Measurements from ENCODE around the gene ATG16L1.

ATG16L1 gene

GRCh38 chr2:233227346-233227978 is 24.0 kb upstream of the ATG16L1 start:
- DNase-seq = no peak

- DNase-seq = no peak
Measured at GRCh38 chr2:233228376-233228775, 23.1 kb upstream of the ATG16L1 start.

GRCh38 chr2:233233618-233234230 is 17.7 kb upstream of the ATG16L1 start:
- peak; percentile 18 for DNase-seq

GRCh38 chr2:233234264-233234663 is 17.2 kb upstream of the ATG16L1 start:
- peak; percentile 79 for DNase-seq

GRCh38 chr2:233234996-233235395 is 16.5 kb upstream of the ATG16L1 start:
- no peak for DNase-seq

GRCh38 chr2:233235977-233236376 is 15.5 kb upstream of the ATG16L1 start:
- DNase-seq = no peak

- no peak for DNase-seq
Measured at GRCh38 chr2:233236820-233237589, 14.5 kb upstream of the ATG16L1 start.

GRCh38 chr2:233240897-233241296 is 10.6 kb upstream of the ATG16L1 start:
- peak; percentile 56 for DNase-seq

GRCh38 chr2:233241803-233242202 is 9.7 kb upstream of the ATG16L1 start:
- DNase-seq = no peak

GRCh38 chr2:233242231-233242927 is 9.1 kb upstream of the ATG16L1 start:
- no peak for DNase-seq

- no peak for DNase-seq
Measured at GRCh38 chr2:233243348-233243747, 8.1 kb upstream of the ATG16L1 start.

- DNase-seq = no peak
Measured at GRCh38 chr2:233244818-233245217, 6.7 kb upstream of the ATG16L1 start.

GRCh38 chr2:233245406-233245805 is 6.1 kb upstream of the ATG16L1 start:
- no peak for DNase-seq

- DNase-seq = no peak
Measured at GRCh38 chr2:233247116-233247515, 4.4 kb upstream of the ATG16L1 start.

- peak; percentile 92 for DNase-seq
Measured at GRCh38 chr2:233247744-233248143, 3.7 kb upstream of the ATG16L1 start.

GRCh38 chr2:233248999-233249398 is 2.5 kb upstream of the ATG16L1 start:
- DNase-seq = no peak

- no peak for DNase-seq
Measured at GRCh38 chr2:233250568-233250967, 905 bp upstream of the ATG16L1 start.

- no peak for DNase-seq
Measured at GRCh38 chr2:233250985-233251305, 528 bp upstream of the ATG16L1 start.

- DNase-seq = no peak
Measured at GRCh38 chr2:233252227-233252626, 754 bp downstream of the ATG16L1 start.

- no peak for DNase-seq
Measured at GRCh38 chr2:233255151-233255550, 3.7 kb downstream of the ATG16L1 start.

- DNase-seq = no peak
Measured at GRCh38 chr2:233256048-233256447, 4.6 kb downstream of the ATG16L1 start.

GRCh38 chr2:233258211-233258610 is 6.7 kb downstream of the ATG16L1 start:
- no peak for DNase-seq

- no peak for DNase-seq
Measured at GRCh38 chr2:233259730-233260129, 8.3 kb downstream of the ATG16L1 start.

GRCh38 chr2:233260661-233261060 is 9.2 kb downstream of the ATG16L1 start:
- no peak for DNase-seq

Data from activated CD4-positive, alpha-beta T cell treated with anti-CD3 and anti-CD28 coated beads, Interleukin-2, amount 50 U/mL, for 16 hours (primary cell).